ENCODE results near the gene SCGB1D1. TPM values are rescaled to one million over a fixed set of nuclear protein-coding genes. Genes with fewer than 3 reads are reported as not detected.

The SCGB1D1 gene
- total RNA-seq, 1 donor, result not detected

DNA sequence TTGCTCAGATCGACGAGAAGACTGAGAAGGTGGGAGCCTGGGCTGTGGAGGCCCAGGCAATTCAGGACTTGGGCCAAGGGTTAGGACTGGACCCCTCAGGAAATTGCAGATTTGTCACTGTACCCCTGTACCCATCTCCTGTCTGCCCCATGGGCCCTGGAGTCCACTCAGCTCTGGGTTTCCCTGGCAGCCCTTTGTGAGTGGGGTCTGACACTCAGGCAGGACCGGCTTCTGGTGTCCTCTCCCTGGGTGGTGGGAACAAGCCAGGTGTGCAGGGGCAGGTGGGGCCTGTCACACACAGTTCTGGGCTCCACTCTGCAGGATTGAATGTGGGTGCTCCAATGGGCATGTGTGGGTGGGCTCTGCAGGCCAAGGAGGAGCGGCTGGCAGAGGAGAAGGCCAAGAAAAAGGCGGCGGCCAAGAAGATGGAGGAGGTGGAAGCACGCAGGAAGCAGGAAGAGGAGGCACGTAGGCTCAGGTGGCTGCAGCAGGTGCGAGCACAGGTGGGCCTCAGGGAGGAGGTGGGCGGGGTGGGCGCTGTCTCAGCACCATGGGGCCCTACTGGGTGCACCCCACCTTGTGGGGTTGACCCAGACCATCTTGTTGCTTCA is 44.6 kb upstream of the SCGB1D1 start:
- Histone ChIP-seq H3K27me3 (ENCODE audit: insufficient read depth, low read length) (no peaks in the 10 kb centered on the region), H3K9me3 (ENCODE audit: low read depth, low read length) (no peaks in the 10 kb centered on the region), H3K4me1 (ENCODE audit: insufficient read depth, low read length) (no peaks in the 10 kb centered on the region), H3K27ac (ENCODE audit: low read depth, low read length) (no peak overlapping the region), H4K20me1 (ENCODE audit: insufficient read depth, low read length) (no peaks in the 10 kb centered on the region), H2AFZ (ENCODE audit: low read length) (no peak overlapping the region), H3K36me3 (ENCODE audit: insufficient read depth, low read length) (peaks cover 60% of the 10 kb centered on the region), H3K4me3 (ENCODE audit: insufficient read depth, low read length) (no peak overlapping the region), H3K79me2 (ENCODE audit: insufficient read depth, low read length) (no peaks in the 10 kb centered on the region), H3K4me2 (ENCODE audit: insufficient read depth, low read length) (no peak overlapping the region)
- DNase-seq (ENCODE audit: insufficient read length, low spot score, missing footprints), result peak; percentile 35
- TF ChIP-seq, protein P1, sequence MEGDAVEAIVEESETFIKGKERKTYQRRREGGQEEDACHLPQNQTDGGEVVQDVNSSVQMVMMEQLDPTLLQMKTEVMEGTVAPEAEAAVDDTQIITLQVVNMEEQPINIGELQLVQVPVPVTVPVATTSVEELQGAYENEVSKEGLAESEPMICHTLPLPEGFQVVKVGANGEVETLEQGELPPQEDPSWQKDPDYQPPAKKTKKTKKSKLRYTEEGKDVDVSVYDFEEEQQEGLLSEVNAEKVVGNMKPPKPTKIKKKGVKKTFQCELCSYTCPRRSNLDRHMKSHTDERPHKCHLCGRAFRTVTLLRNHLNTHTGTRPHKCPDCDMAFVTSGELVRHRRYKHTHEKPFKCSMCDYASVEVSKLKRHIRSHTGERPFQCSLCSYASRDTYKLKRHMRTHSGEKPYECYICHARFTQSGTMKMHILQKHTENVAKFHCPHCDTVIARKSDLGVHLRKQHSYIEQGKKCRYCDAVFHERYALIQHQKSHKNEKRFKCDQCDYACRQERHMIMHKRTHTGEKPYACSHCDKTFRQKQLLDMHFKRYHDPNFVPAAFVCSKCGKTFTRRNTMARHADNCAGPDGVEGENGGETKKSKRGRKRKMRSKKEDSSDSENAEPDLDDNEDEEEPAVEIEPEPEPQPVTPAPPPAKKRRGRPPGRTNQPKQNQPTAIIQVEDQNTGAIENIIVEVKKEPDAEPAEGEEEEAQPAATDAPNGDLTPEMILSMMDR (IDR thresholded peaks at IDR 0.05; ENCODE audit: extremely low read depth, low read depth, low read length), result no peak

- H3K4me1 ChIP-seq (ENCODE audit: insufficient read depth, low read length), result no peaks in the 10 kb centered on the region
- peaks cover 54% of the 10 kb centered on the region for H3K36me3 ChIP-seq (ENCODE audit: insufficient read depth, low read length)
- no peaks in the 10 kb centered on the region for H4K20me1 ChIP-seq (ENCODE audit: insufficient read depth, low read length)
- H3K4me3 ChIP-seq (ENCODE audit: insufficient read depth, low read length), result no peak overlapping the region
- peak; percentile 34 for DNase-seq (ENCODE audit: insufficient read length, low spot score, missing footprints)
- no peaks in the 10 kb centered on the region for H3K27me3 ChIP-seq (ENCODE audit: insufficient read depth, low read length)
- H3K4me2 ChIP-seq (ENCODE audit: insufficient read depth, low read length), result no peak overlapping the region
- no peak overlapping the region for H2AFZ ChIP-seq (ENCODE audit: low read length)
- H3K79me2 ChIP-seq (ENCODE audit: insufficient read depth, low read length), result no peaks in the 10 kb centered on the region
- H3K9me3 ChIP-seq (ENCODE audit: low read depth, low read length), result no peaks in the 10 kb centered on the region
- H3K27ac ChIP-seq (ENCODE audit: low read depth, low read length), result no peak overlapping the region
- TF ChIP-seq, protein P1 (IDR thresholded peaks at IDR 0.05; ENCODE audit: extremely low read depth, low read depth, low read length), result no peak
Measured at GRCh38 chr11:62146476-62147200, 43.4 kb upstream of the SCGB1D1 start.

DNA sequence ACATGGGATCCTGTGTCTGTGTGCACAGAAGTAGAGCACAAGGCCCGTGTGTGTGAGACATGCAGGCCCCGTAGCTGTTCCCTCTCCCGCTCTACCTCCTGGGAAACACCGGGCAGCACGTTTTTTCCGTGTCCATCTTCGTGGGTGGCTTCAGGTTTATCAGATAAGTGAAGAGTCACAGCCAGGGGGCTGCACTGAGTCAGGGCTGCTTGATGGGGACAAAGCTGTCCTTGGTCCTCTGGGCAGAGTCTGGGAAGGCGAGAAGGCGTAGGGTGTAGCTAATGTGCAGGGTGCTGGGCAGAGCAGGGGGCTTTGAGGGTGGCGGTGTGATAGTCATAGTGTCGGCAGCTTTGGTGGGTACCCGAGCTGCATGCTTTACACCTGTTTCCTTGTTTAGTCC is 42.5 kb upstream of the SCGB1D1 start:
- Histone ChIP-seq H3K9me3 (ENCODE audit: low read depth, low read length) (no peaks in the 10 kb centered on the region), H3K36me3 (ENCODE audit: insufficient read depth, low read length) (peaks cover 52% of the 10 kb centered on the region), H3K79me2 (ENCODE audit: insufficient read depth, low read length) (no peaks in the 10 kb centered on the region), H3K27me3 (ENCODE audit: insufficient read depth, low read length) (no peaks in the 10 kb centered on the region), H4K20me1 (ENCODE audit: insufficient read depth, low read length) (no peaks in the 10 kb centered on the region), H3K27ac (ENCODE audit: low read depth, low read length) (no peak overlapping the region), H2AFZ (ENCODE audit: low read length) (no peak overlapping the region), H3K4me1 (ENCODE audit: insufficient read depth, low read length) (no peaks in the 10 kb centered on the region), H3K4me3 (ENCODE audit: insufficient read depth, low read length) (no peak overlapping the region), H3K4me2 (ENCODE audit: insufficient read depth, low read length) (no peak overlapping the region)
- peak; percentile 23 for DNase-seq (ENCODE audit: insufficient read length, low spot score, missing footprints)
- TF ChIP-seq, protein P1 (IDR thresholded peaks at IDR 0.05; ENCODE audit: extremely low read depth, low read depth, low read length), result no peak

- H4K20me1 ChIP-seq (ENCODE audit: insufficient read depth, low read length), result no peaks in the 10 kb centered on the region
- H3K27me3 ChIP-seq (ENCODE audit: insufficient read depth, low read length), result no peaks in the 10 kb centered on the region
- no peak overlapping the region for H3K27ac ChIP-seq (ENCODE audit: low read depth, low read length)
- H3K9me3 ChIP-seq (ENCODE audit: low read depth, low read length), result no peaks in the 10 kb centered on the region
- TF ChIP-seq, protein P1 (IDR thresholded peaks at IDR 0.05; ENCODE audit: extremely low read depth, low read depth, low read length), result no peak
- H3K4me1 ChIP-seq (ENCODE audit: insufficient read depth, low read length), result no peaks in the 10 kb centered on the region
- H3K4me2 ChIP-seq (ENCODE audit: insufficient read depth, low read length), result no peak overlapping the region
- no peaks in the 10 kb centered on the region for H3K79me2 ChIP-seq (ENCODE audit: insufficient read depth, low read length)
- DNase-seq (ENCODE audit: insufficient read length, low spot score, missing footprints), result no peak
- peaks cover 60% of the 10 kb centered on the region for H3K36me3 ChIP-seq (ENCODE audit: insufficient read depth, low read length)
- H2AFZ ChIP-seq (ENCODE audit: low read length), result no peak overlapping the region
- no peak overlapping the region for H3K4me3 ChIP-seq (ENCODE audit: insufficient read depth, low read length)
Measured at GRCh38 chr11:62148271-62148980, 41.6 kb upstream of the SCGB1D1 start.
